Measurements from ENCODE around the gene NFKBIE.

The NFKBIE gene

GRCh38 chr6:44221961-44222335 lies 43.4 kb downstream of the NFKBIE start:
- peaks cover 0 to under 1% (median 0%) of the 10 kb centered on the region in 4 experiments for H3K36me3 ChIP-seq (ENCODE audit: control insufficient read depth in 4 of 4, insufficient read depth in 4 of 4, low read length in 3 of 4)
- CTCF ChIA-PET, result interaction anchor here (0.7 to 5.8 kb wide), 17 partner anchors 8 to 58 kb away, joined by 3 to 96 read pairs (median 4); partner anchors contain the start of gene HSP90AB1
- H3K27ac ChIP-seq (ENCODE audit: insufficient read depth in 1 of 2, low read depth in 1 of 2, low read length in 2 of 2, poor library complexity in 1 of 2, severe bottlenecking in 2 of 2), result no peak overlapping the region
- no peaks in the 10 kb centered on the region for H3K27me3 ChIP-seq (replicated peaks in 2 of 5; ENCODE audit: control insufficient read depth in 4 of 5, insufficient read depth in 5 of 5, low read length in 4 of 5)
- H3K9me3 ChIP-seq (ENCODE audit: control extremely low read depth in 1 of 5, control insufficient read depth in 4 of 5, insufficient read depth in 2 of 5, low read depth in 1 of 5, low read length in 4 of 5), result no peaks in the 10 kb centered on the region
- WGBS (ENCODE audit: insufficient coverage), result no CpG with 5 or more reads among the region's 2 CpGs
- H3K4me1 ChIP-seq (ENCODE audit: control extremely low read depth in 1 of 4, control insufficient read depth in 4 of 4, insufficient read depth in 4 of 4, low read length in 3 of 4), result peaks cover 0 to 89% (median 79%) of the 10 kb centered on the region in 4 experiments
- H3K4me3 ChIP-seq (ENCODE audit: control insufficient read depth in 1 of 7, extremely low read depth in 1 of 7, insufficient read depth in 4 of 7, low read depth in 2 of 7, low read length in 6 of 7), result peak overlapping the region in 1 of 7 experiments; percentile 78
- no peak for DNase-seq
- POLR2A ChIA-PET, result interaction anchor here (0.7 to 2.4 kb wide), 2 partner anchors 25 to 42 kb away, joined by 4 to 9 read pairs; partner anchors contain the start of gene HSP90AB1

GRCh38 chr6:44221291-44221960 lies 43.9 kb downstream of the NFKBIE start:
- peak overlapping the region in 2 of 7 experiments; percentile 11 for H3K4me3 ChIP-seq (ENCODE audit: control insufficient read depth in 1 of 7, extremely low read depth in 1 of 7, insufficient read depth in 4 of 7, low read depth in 2 of 7, low read length in 6 of 7)
- peaks cover 0 to 89% (median 83%) of the 10 kb centered on the region in 4 experiments for H3K4me1 ChIP-seq (ENCODE audit: control extremely low read depth in 1 of 4, control insufficient read depth in 4 of 4, insufficient read depth in 4 of 4, low read length in 3 of 4)

GRCh38 chr6:44220913-44221290 lies 44.4 kb downstream of the NFKBIE start:
- 100% methylated on average over 4 of the region's 4 CpGs for WGBS (ENCODE audit: insufficient coverage)

More at GRCh38 chr6:44221291-44221960, 43.9 kb downstream of the NFKBIE start:
- ChIA-PET POLR2A (interaction anchor here (2.4 kb wide), 1 partner anchor 26 kb away, joined by 9 read pairs; the partner anchor contains the start of gene HSP90AB1), CTCF (interaction anchor here (0.7 to 5.8 kb wide), 17 partner anchors 9 to 58 kb away, joined by 3 to 96 read pairs (median 4); partner anchors contain the start of gene HSP90AB1)
- no peaks in the 10 kb centered on the region for H3K36me3 ChIP-seq (ENCODE audit: control insufficient read depth in 4 of 4, insufficient read depth in 4 of 4, low read length in 3 of 4)
- no peak overlapping the region for H3K27ac ChIP-seq (ENCODE audit: insufficient read depth in 1 of 2, low read depth in 1 of 2, low read length in 2 of 2, poor library complexity in 1 of 2, severe bottlenecking in 2 of 2)
- no peaks in the 10 kb centered on the region for H3K9me3 ChIP-seq (ENCODE audit: control extremely low read depth in 1 of 5, control insufficient read depth in 4 of 5, insufficient read depth in 2 of 5, low read depth in 1 of 5, low read length in 4 of 5)
- WGBS (ENCODE audit: insufficient coverage), result no CpG with 5 or more reads among the region's 4 CpGs
- no peaks in the 10 kb centered on the region for H3K27me3 ChIP-seq (replicated peaks in 2 of 5; ENCODE audit: control insufficient read depth in 4 of 5, insufficient read depth in 5 of 5, low read length in 4 of 5)
- DNase-seq, result peak; percentile 89 to 93 (median 93)

GRCh38 chr6:44219815-44220784 lies 45.3 kb downstream of the NFKBIE start:
- DNase-seq, result no peak
- CTCF ChIA-PET, result interaction anchor here (1.0 to 2.8 kb wide), 8 partner anchors 14 to 102 kb away, joined by 3 to 9 read pairs (median 4); no protein-coding TSS in a partner anchor
- H3K27me3 ChIP-seq (replicated peaks in 2 of 5; ENCODE audit: control insufficient read depth in 4 of 5, insufficient read depth in 5 of 5, low read length in 4 of 5), result no peaks in the 10 kb centered on the region
- no peaks in the 10 kb centered on the region for H3K9me3 ChIP-seq (ENCODE audit: control extremely low read depth in 1 of 5, control insufficient read depth in 4 of 5, insufficient read depth in 2 of 5, low read depth in 1 of 5, low read length in 4 of 5)
- no peak overlapping the region for H3K27ac ChIP-seq (ENCODE audit: insufficient read depth in 1 of 2, low read depth in 1 of 2, low read length in 2 of 2, poor library complexity in 1 of 2, severe bottlenecking in 2 of 2)
- POLR2A ChIA-PET, result interaction anchor here (0.6 to 2.4 kb wide), 5 partner anchors 14 to 44 kb away, joined by 3 to 9 read pairs (median 5); partner anchors contain the start of gene HSP90AB1
- H3K36me3 ChIP-seq (ENCODE audit: control insufficient read depth in 4 of 4, insufficient read depth in 4 of 4, low read length in 3 of 4), result no peaks in the 10 kb centered on the region
- 100% methylated on average over 5 of the region's 28 CpGs for WGBS (ENCODE audit: insufficient coverage)
- H3K4me3 ChIP-seq (ENCODE audit: control insufficient read depth in 1 of 7, extremely low read depth in 1 of 7, insufficient read depth in 4 of 7, low read depth in 2 of 7, low read length in 6 of 7), result peak overlapping the region in 2 of 7 experiments; percentile 51 to 75
- peaks cover 0 to 80% (median 72%) of the 10 kb centered on the region in 4 experiments for H3K4me1 ChIP-seq (ENCODE audit: control extremely low read depth in 1 of 4, control insufficient read depth in 4 of 4, insufficient read depth in 4 of 4, low read length in 3 of 4)

More at GRCh38 chr6:44220913-44221290, 44.4 kb downstream of the NFKBIE start:
- Histone ChIP-seq H3K4me3 (ENCODE audit: control insufficient read depth in 1 of 7, extremely low read depth in 1 of 7, insufficient read depth in 4 of 7, low read depth in 2 of 7, low read length in 6 of 7) (no peak overlapping the region), H3K9me3 (ENCODE audit: control extremely low read depth in 1 of 5, control insufficient read depth in 4 of 5, insufficient read depth in 2 of 5, low read depth in 1 of 5, low read length in 4 of 5) (no peaks in the 10 kb centered on the region), H3K4me1 (ENCODE audit: control extremely low read depth in 1 of 4, control insufficient read depth in 4 of 4, insufficient read depth in 4 of 4, low read length in 3 of 4) (peaks cover 0 to 85% (median 79%) of the 10 kb centered on the region in 4 experiments), H3K27ac (ENCODE audit: insufficient read depth in 1 of 2, low read depth in 1 of 2, low read length in 2 of 2, poor library complexity in 1 of 2, severe bottlenecking in 2 of 2) (no peak overlapping the region), H3K36me3 (ENCODE audit: control insufficient read depth in 4 of 4, insufficient read depth in 4 of 4, low read length in 3 of 4) (no peaks in the 10 kb centered on the region), H3K27me3 (replicated peaks in 2 of 5; ENCODE audit: control insufficient read depth in 4 of 5, insufficient read depth in 5 of 5, low read length in 4 of 5) (no peaks in the 10 kb centered on the region)
- no peak for DNase-seq
- ChIA-PET CTCF (interaction anchor here (0.7 to 5.8 kb wide), 14 partner anchors 8 to 57 kb away, joined by 3 to 96 read pairs (median 4); no protein-coding TSS in a partner anchor), POLR2A (interaction anchor here (2.4 kb wide), 1 partner anchor 26 kb away, joined by 9 read pairs; the partner anchor contains the start of gene HSP90AB1)

- H3K9me3 ChIP-seq (ENCODE audit: control extremely low read depth in 1 of 5, control insufficient read depth in 4 of 5, insufficient read depth in 2 of 5, low read depth in 1 of 5, low read length in 4 of 5), result no peaks in the 10 kb centered on the region
- H3K36me3 ChIP-seq (ENCODE audit: control insufficient read depth in 4 of 4, insufficient read depth in 4 of 4, low read length in 3 of 4), result no peaks in the 10 kb centered on the region
- CTCF ChIA-PET, result interaction anchor here (1.0 to 1.9 kb wide), 7 partner anchors 15 to 124 kb away, joined by 3 to 9 read pairs (median 4); no protein-coding TSS in a partner anchor
- no peaks in the 10 kb centered on the region for H3K27me3 ChIP-seq (replicated peaks in 2 of 5; ENCODE audit: control insufficient read depth in 4 of 5, insufficient read depth in 5 of 5, low read length in 4 of 5)
- POLR2A ChIA-PET, result interaction anchor here (0.6 to 1.0 kb wide), 3 partner anchors 37 to 119 kb away, joined by 3 to 4 read pairs (median 3); no protein-coding TSS in a partner anchor
- peak in 2 of 3 donors; percentile 59 to 74 for DNase-seq
- peaks cover 0 to 75% (median 64%) of the 10 kb centered on the region in 4 experiments for H3K4me1 ChIP-seq (ENCODE audit: control extremely low read depth in 1 of 4, control insufficient read depth in 4 of 4, insufficient read depth in 4 of 4, low read length in 3 of 4)
- peak overlapping the region in 6 of 7 experiments; percentile 36 to 75 (median 58) for H3K4me3 ChIP-seq (ENCODE audit: control insufficient read depth in 1 of 7, extremely low read depth in 1 of 7, insufficient read depth in 4 of 7, low read depth in 2 of 7, low read length in 6 of 7)
- peak overlapping the region in 1 of 2 experiments; percentile 58 for H3K27ac ChIP-seq (ENCODE audit: insufficient read depth in 1 of 2, low read depth in 1 of 2, low read length in 2 of 2, poor library complexity in 1 of 2, severe bottlenecking in 2 of 2)
- WGBS (ENCODE audit: insufficient coverage), result 0% methylated on average over 21 of the region's 45 CpGs
Observed at GRCh38 chr6:44219053-44219814, 46.1 kb downstream of the NFKBIE start.

Data from common myeloid progenitor, CD34-positive (primary cell).